Mucosa of stomach (tissue), 1 donor: Measurements from ENCODE around the gene CFAP54.

ENCODE experiments used
- H3K27me3 ChIP-seq: one replicate; pipeline ENCODE4 v1.7.0; 2013; ENCODE audit warnings: mild to moderate bottlenecking, low read length; ENCODE audit not compliant: control insufficient read depth, insufficient read depth
- H3K36me3 ChIP-seq: one replicate; pipeline ENCODE4 v1.7.0; 2013; ENCODE audit warnings: low read length; ENCODE audit not compliant: control insufficient read depth, insufficient read depth
- H3K4me1 ChIP-seq: one replicate; pipeline ENCODE4 v1.7.0; 2013; ENCODE audit warnings: mild to moderate bottlenecking, low read length; ENCODE audit not compliant: control insufficient read depth, insufficient read depth
- H3K4me3 ChIP-seq: one replicate; pipeline ENCODE4 v1.7.0; 2013; ENCODE audit warnings: low read length
- H3K9ac ChIP-seq: one replicate; pipeline ENCODE4 v1.7.0; 2013; ENCODE audit warnings: mild to moderate bottlenecking, low read length, moderate library complexity
- H3K9me3 ChIP-seq: one replicate; pipeline ENCODE4 v1.7.0; 2013; ENCODE audit warnings: mild to moderate bottlenecking, low read length, moderate library complexity; ENCODE audit not compliant: control insufficient read depth
- donor health status: Pancreatic carcinoma.

The CFAP54 gene

GRCh38 chr12:96743606-96744005 lies 254.2 kb downstream of the CFAP54 start:
- Histone ChIP-seq H3K9ac (no peak overlapping the region), H3K36me3 (no peaks in the 10 kb centered on the region), H3K27me3 (no peaks in the 10 kb centered on the region), H3K4me1 (no peaks in the 10 kb centered on the region), H3K9me3 (no peaks in the 10 kb centered on the region), H3K4me3 (no peak overlapping the region)

GRCh38 chr12:96749999-96750398 lies 260.6 kb downstream of the CFAP54 start:
- Histone ChIP-seq H3K4me1 (no peaks in the 10 kb centered on the region), H3K36me3 (no peaks in the 10 kb centered on the region), H3K4me3 (no peak overlapping the region), H3K9ac (no peak overlapping the region), H3K9me3 (no peaks in the 10 kb centered on the region), H3K27me3 (no peaks in the 10 kb centered on the region)

GRCh38 chr12:96751626-96752025 lies 262.2 kb downstream of the CFAP54 start:
- Histone ChIP-seq H3K4me3 (no peak overlapping the region), H3K4me1 (no peaks in the 10 kb centered on the region), H3K9ac (no peak overlapping the region), H3K9me3 (no peaks in the 10 kb centered on the region), H3K27me3 (no peaks in the 10 kb centered on the region), H3K36me3 (no peaks in the 10 kb centered on the region)

- Histone ChIP-seq H3K9ac (no peak overlapping the region), H3K27me3 (no peaks in the 10 kb centered on the region), H3K4me1 (no peaks in the 10 kb centered on the region), H3K4me3 (no peak overlapping the region), H3K9me3 (no peaks in the 10 kb centered on the region), H3K36me3 (no peaks in the 10 kb centered on the region)
Measured at GRCh38 chr12:96752211-96752610, 262.8 kb downstream of the CFAP54 start.

GRCh38 chr12:96766232-96766631 lies 276.9 kb downstream of the CFAP54 start:
- H3K27me3 ChIP-seq, result no peaks in the 10 kb centered on the region
- no peaks in the 10 kb centered on the region for H3K9me3 ChIP-seq

GRCh38 chr12:96769400-96769799 lies 280.0 kb downstream of the CFAP54 start:
- Histone ChIP-seq H3K27me3 (no peaks in the 10 kb centered on the region), H3K9me3 (no peaks in the 10 kb centered on the region), H3K9ac (no peak overlapping the region), H3K4me1 (no peaks in the 10 kb centered on the region), H3K4me3 (no peak overlapping the region), H3K36me3 (no peaks in the 10 kb centered on the region)

More at GRCh38 chr12:96766232-96766631, 276.9 kb downstream of the CFAP54 start:
- H3K4me3 ChIP-seq, result no peak overlapping the region
- H3K4me1 ChIP-seq, result no peaks in the 10 kb centered on the region
- no peak overlapping the region for H3K9ac ChIP-seq
- no peaks in the 10 kb centered on the region for H3K36me3 ChIP-seq

- Histone ChIP-seq H3K27me3 (no peaks in the 10 kb centered on the region), H3K9ac (no peak overlapping the region), H3K4me3 (no peak overlapping the region), H3K36me3 (no peaks in the 10 kb centered on the region), H3K4me1 (no peaks in the 10 kb centered on the region), H3K9me3 (no peaks in the 10 kb centered on the region)
Measured at GRCh38 chr12:96770219-96771102, 281.1 kb downstream of the CFAP54 start.

GRCh38 chr12:96773031-96773430 lies 283.7 kb downstream of the CFAP54 start:
- Histone ChIP-seq H3K4me1 (no peaks in the 10 kb centered on the region), H3K9me3 (no peaks in the 10 kb centered on the region), H3K9ac (no peak overlapping the region), H3K27me3 (no peaks in the 10 kb centered on the region), H3K4me3 (no peak overlapping the region), H3K36me3 (no peaks in the 10 kb centered on the region)

- no peak overlapping the region for H3K4me3 ChIP-seq
- no peaks in the 10 kb centered on the region for H3K4me1 ChIP-seq
- H3K27me3 ChIP-seq, result no peaks in the 10 kb centered on the region
- H3K9me3 ChIP-seq, result no peaks in the 10 kb centered on the region
- no peak overlapping the region for H3K9ac ChIP-seq
- H3K36me3 ChIP-seq, result no peaks in the 10 kb centered on the region
Measured at GRCh38 chr12:96774496-96775256, 285.3 kb downstream of the CFAP54 start.

- H3K36me3 ChIP-seq, result no peaks in the 10 kb centered on the region
- no peak overlapping the region for H3K9ac ChIP-seq
Measured at GRCh38 chr12:96776908-96777307, 287.5 kb downstream of the CFAP54 start.

GRCh38 chr12:96780330-96780729 lies 291.0 kb downstream of the CFAP54 start:
- Histone ChIP-seq H3K4me1 (no peaks in the 10 kb centered on the region), H3K9me3 (no peaks in the 10 kb centered on the region)

More at GRCh38 chr12:96776908-96777307, 287.5 kb downstream of the CFAP54 start:
- Histone ChIP-seq H3K27me3 (no peaks in the 10 kb centered on the region), H3K4me1 (no peaks in the 10 kb centered on the region), H3K4me3 (no peak overlapping the region), H3K9me3 (no peaks in the 10 kb centered on the region)

GRCh38 chr12:96786791-96787190 lies 297.4 kb downstream of the CFAP54 start:
- no peaks in the 10 kb centered on the region for H3K4me1 ChIP-seq
- no peak overlapping the region for H3K9ac ChIP-seq
- no peak overlapping the region for H3K4me3 ChIP-seq
- H3K9me3 ChIP-seq, result no peaks in the 10 kb centered on the region
- no peaks in the 10 kb centered on the region for H3K36me3 ChIP-seq
- H3K27me3 ChIP-seq, result no peaks in the 10 kb centered on the region

More at GRCh38 chr12:96780330-96780729, 291.0 kb downstream of the CFAP54 start:
- Histone ChIP-seq H3K4me3 (no peak overlapping the region), H3K9ac (no peak overlapping the region), H3K27me3 (no peaks in the 10 kb centered on the region), H3K36me3 (no peaks in the 10 kb centered on the region)
